Effector memory CD8-positive, alpha-beta T cell (primary cell): ENCODE data around the gene STIM1.

Source experiments
- ATAC-seq: fragments of 150-1000 bp; cut with Tn5 transposase; replicated peaks from 2 replicates; pipeline ENCODE4 v1.10.0; 2021; ENCODE audit warnings: mild to moderate bottlenecking, moderate library complexity
- DNase-seq, 3 experiments: peaks; one replicate each; pipeline ENCODE4 v3.0.0; 2021
- H3K27ac Mint-ChIP-seq, 2 donors: one replicate each; pipeline ENCODE4 v1.8.0; 2022; ENCODE audit warnings: mild to moderate bottlenecking in 2 of 2, mixed read lengths in 2 of 2, moderate library complexity in 2 of 2
- H3K27me3 Mint-ChIP-seq, 2 donors: one replicate each; pipeline ENCODE4 v1.8.0; 2022; ENCODE audit warnings: mixed read lengths in 2 of 2
- H3K36me3 Mint-ChIP-seq: one replicate; pipeline ENCODE4 v1.8.0; 2022; ENCODE audit warnings: mild to moderate bottlenecking, moderate library complexity, mixed read lengths; ENCODE audit not compliant: insufficient read depth
- H3K4me1 Mint-ChIP-seq, 2 donors: one replicate each; pipeline ENCODE4 v1.8.0; 2022; ENCODE audit warnings: low read depth in 2 of 2, mixed read lengths in 2 of 2
- H3K4me3 Mint-ChIP-seq, 2 donors: one replicate each; pipeline ENCODE4 v1.8.0; 2022; ENCODE audit warnings: mild to moderate bottlenecking in 2 of 2, mixed read lengths in 2 of 2, moderate library complexity in 2 of 2
- H3K9me3 Mint-ChIP-seq, 2 donors: one replicate each; pipeline ENCODE4 v1.8.0; 2022; ENCODE audit warnings: mixed read lengths in 2 of 2

Gene STIM1

DNA sequence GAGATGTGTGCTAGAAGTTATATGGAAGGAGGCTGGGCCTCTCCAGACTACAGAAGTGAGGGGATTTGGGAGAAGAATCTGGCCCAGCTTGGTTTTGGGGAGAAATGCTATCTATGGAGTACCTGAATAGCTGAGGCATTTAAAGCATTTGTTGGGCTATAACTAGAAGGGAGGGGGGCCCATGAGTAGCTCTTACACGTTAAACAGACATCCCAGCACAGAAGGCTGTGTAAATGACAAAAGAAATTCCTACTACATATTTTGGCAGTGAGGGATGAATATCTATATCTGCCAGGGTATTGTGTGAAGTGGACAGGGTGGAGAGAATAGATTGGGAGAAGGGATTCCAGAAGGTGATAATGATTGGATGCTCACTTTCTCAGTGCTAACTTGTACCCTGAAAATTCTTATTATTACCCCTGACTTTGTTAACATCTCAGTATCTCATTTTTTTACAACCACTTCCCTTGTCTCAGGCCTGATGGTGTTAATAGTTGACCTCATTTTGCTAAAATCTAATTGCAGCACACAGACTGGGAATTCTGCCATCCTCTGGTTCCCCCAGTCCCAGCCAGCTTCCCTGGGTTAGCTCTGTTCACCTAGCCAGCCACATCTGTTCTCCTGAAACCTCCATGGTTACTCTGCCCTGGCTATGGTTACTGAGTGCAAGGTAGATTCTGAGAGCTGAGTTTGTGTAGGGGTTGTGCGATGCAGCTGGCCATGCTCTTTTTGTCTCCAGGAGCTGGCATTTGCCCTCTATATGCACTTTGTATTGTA is 210.3 kb downstream of the STIM1 start:
- peaks cover 51 to 56% of the 10 kb centered on the region in 2 donors for H3K4me1 Mint-ChIP-seq
- H3K36me3 Mint-ChIP-seq = peaks cover 12% of the 10 kb centered on the region
- peak overlapping the region; percentile 1 to 2 for H3K4me3 Mint-ChIP-seq

DNA sequence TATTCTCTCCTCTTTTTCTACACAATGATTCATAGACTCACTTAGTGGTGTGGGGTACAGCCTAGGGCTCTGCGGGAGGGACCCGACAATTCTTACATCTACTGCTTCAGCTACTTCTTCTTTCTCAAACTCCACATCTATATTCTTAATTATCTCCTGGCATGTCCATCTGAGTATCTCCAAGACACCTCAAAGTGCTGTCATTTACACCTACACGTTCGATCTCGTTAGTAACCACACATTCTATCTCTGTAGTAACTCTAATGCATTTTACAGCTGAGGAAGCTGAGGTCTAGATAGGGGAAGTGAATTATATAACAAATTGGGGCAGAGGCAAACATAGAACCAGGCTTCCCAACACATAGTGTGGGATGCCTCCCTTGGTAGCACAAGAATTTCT is 211.4 kb downstream of the STIM1 start:
- no peaks in the 10 kb centered on the region for H3K9me3 Mint-ChIP-seq
- ATAC-seq (peak; percentile 83), DNase-seq (no peak)
- peaks cover 10% of the 10 kb centered on the region for H3K36me3 Mint-ChIP-seq
- peak overlapping the region in 1 of 2 donors; percentile 0 for H3K4me3 Mint-ChIP-seq
- peaks cover 53 to 56% of the 10 kb centered on the region in 2 donors for H3K4me1 Mint-ChIP-seq
- no peaks in the 10 kb centered on the region for H3K27me3 Mint-ChIP-seq
- H3K27ac Mint-ChIP-seq = peak overlapping the region; percentile 59 to 82

More for the DNA sequence above, 210.3 kb downstream of the STIM1 start:
- DNase-seq (no peak), ATAC-seq (no peak)
- Mint-ChIP-seq H3K27me3 (no peaks in the 10 kb centered on the region), H3K27ac (peak overlapping the region; percentile 59 to 82), H3K9me3 (no peaks in the 10 kb centered on the region)

DNA sequence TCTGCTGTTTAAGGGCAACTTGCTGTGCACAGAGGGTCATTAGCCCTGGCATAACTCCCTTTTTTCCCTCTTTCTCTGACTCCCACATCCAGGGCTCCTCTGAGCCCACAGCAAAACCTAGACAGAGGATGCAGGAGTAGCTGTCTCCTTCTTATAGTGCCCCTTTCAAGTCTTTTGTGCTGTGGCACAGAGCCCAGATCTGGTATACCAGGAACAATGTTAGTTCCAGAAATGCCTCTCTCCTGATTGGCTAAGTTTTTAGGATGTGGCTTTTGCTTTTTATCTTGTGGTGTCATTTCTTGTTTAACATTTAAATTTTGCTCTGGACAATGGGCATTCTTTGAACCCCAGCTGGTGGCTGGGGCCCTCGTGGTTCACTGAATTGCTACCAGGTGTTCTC is 213.5 kb downstream of the STIM1 start:
- peak overlapping the region; percentile 3 to 40 for H3K4me3 Mint-ChIP-seq
- ATAC-seq (no peak), DNase-seq (no peak)
- peaks cover 2% of the 10 kb centered on the region for H3K36me3 Mint-ChIP-seq
- H3K9me3 Mint-ChIP-seq = no peaks in the 10 kb centered on the region
- peak overlapping the region; percentile 73 to 82 for H3K27ac Mint-ChIP-seq
- H3K27me3 Mint-ChIP-seq = no peaks in the 10 kb centered on the region
- peaks cover 58 to 64% of the 10 kb centered on the region in 2 donors for H3K4me1 Mint-ChIP-seq

DNA sequence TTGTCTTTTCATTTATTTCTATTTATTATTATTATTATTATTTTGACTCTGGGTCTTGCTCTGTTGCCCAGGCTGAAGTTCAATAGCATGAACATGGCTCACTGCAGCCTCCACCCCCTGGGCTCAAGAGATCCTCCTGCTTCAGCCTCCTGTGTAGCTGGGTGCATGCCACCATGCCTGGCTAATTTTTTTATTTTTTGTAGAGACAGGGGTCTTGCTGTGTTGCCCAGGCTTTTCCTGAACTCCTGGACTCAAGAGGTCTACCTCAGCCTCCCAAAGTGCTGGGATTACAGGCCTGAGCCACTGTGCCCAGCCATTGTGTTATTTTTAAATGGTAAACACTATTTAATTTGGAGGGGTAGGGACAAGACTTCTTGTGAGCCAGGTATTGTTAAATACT is 215.9 kb downstream of the STIM1 start:
- Mint-ChIP-seq H3K4me1 (peaks cover 41 to 43% of the 10 kb centered on the region in 2 donors), H3K36me3 (peaks cover 11% of the 10 kb centered on the region), H3K27ac (peak overlapping the region; percentile 73 to 85)

DNA sequence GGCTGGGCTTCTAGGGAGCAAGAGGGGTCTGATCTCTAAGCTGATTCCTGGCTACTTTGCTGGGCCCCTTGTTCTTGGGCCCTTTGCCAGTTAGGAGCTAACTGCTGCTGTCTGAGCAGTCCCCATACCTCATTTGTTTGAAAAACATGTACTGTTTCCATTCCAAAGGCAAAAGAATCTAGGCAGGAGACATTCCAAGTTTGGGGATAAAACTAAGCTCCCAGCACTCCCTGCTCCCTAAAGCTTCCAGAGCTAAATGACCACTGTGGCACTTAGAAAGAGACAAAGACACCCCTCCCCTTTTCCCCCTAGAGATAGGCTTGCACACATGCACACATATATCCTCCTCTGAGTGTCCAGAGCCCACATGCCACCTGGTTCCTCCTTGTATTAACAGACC is 216.4 kb downstream of the STIM1 start:
- Mint-ChIP-seq H3K27me3 (no peaks in the 10 kb centered on the region), H3K4me3 (no peak overlapping the region), H3K27ac (peak overlapping the region; percentile 50 to 85), H3K9me3 (no peaks in the 10 kb centered on the region), H3K4me1 (peaks cover 35 to 40% of the 10 kb centered on the region in 2 donors), H3K36me3 (peaks cover 11% of the 10 kb centered on the region)
- ATAC-seq (no peak), DNase-seq (no peak)

More for the DNA sequence above, 215.9 kb downstream of the STIM1 start:
- H3K4me3 Mint-ChIP-seq = no peak overlapping the region
- H3K9me3 Mint-ChIP-seq = no peaks in the 10 kb centered on the region
- no peak for ATAC-seq
- DNase-seq = no peak
- H3K27me3 Mint-ChIP-seq = no peaks in the 10 kb centered on the region

DNA sequence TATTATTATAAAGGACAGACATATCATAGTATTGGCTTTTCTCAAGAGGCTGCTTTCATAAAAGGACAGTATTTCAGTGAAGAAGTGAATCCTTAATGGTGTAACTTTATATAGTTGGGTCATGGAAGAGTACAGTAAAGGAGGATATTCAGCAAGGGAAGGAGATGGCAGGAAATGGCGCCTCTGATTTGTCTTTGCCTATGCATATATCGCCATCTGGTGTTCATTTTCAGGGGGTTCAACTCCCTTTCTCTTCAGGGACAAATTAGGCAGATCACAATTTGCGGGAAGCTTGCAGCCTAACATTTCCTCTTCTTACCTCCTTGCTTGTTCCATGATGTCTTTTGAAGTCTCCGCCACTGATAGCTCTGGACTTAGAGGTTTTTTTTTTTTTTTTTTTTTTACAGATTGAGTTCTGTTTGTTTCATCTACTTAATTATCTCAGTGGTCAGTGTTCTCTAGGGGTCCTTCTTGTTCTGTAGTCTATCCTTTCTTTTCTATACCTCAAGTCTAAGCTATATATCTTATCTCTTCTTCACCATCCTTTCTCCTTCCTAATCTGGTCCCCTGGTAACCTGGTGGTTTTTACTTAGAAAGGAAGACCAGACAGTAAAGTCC is 217.3 kb downstream of the STIM1 start:
- Mint-ChIP-seq H3K4me1 (peaks cover 27 to 35% of the 10 kb centered on the region in 2 donors), H3K27ac (peak overlapping the region; percentile 50 to 85), H3K9me3 (no peaks in the 10 kb centered on the region), H3K4me3 (no peak overlapping the region), H3K27me3 (no peaks in the 10 kb centered on the region), H3K36me3 (peaks cover 11% of the 10 kb centered on the region)
- peak; percentile 96 for ATAC-seq
- peak; percentile 54 to 57 (median 57) for DNase-seq

DNA sequence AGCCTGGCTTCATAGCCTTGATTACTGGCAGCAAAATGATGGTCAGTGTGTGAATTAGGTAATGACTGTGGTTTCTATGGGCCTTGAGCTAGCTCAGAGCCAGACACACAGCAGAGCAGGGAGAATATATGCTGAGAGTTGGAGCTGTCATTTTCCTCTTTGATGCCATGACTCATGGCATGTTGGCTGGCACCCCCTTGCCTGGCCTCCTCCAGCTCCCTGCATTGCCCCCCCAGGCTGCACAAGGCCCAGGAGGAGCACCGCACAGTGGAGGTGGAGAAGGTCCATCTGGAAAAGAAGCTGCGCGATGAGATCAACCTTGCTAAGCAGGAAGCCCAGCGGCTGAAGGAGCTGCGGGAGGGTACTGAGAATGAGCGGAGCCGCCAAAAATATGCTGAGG is 218.8 kb downstream of the STIM1 start:
- Mint-ChIP-seq H3K27ac (peak overlapping the region in 1 of 2 donors; percentile 15), H3K4me1 (peaks cover 18 to 28% of the 10 kb centered on the region in 2 donors), H3K36me3 (peaks cover 15% of the 10 kb centered on the region), H3K27me3 (no peaks in the 10 kb centered on the region), H3K4me3 (no peak overlapping the region), H3K9me3 (no peaks in the 10 kb centered on the region)
- DNase-seq (no peak), ATAC-seq (no peak)

DNA sequence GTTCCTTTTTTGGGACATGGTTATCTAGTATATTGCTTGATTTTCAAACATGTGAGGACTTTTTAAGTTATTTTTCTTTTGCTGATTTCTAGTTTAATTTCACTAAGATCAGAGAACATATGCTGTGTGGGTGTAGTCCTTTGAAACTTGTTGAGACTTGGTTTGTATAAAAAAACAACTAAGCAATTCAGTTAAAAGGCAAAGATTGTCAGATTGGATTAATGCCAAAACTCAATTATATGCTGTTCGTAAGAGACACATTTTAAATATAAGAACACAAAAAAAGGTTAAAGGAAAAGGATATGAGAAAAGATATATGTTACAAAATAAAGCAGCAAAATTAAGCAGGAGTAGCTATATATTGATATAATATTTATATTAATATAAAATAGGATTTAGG is 221.3 kb downstream of the STIM1 start:
- peaks cover 19% of the 10 kb centered on the region for H3K36me3 Mint-ChIP-seq

DNA sequence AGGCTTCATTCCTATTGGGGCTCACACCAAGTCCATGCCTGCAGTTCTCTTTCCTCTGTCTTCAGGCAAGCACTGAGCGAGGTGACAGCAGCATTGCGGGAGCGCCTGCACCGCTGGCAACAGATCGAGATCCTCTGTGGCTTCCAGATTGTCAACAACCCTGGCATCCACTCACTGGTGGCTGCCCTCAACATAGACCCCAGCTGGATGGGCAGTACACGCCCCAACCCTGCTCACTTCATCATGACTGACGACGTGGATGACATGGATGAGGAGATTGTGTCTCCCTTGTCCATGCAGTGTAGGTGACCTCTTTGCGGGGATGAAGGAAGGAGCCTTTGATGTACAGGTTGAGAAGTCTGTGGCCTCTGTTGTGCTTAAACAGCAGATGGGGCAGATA is 227.7 kb downstream of the STIM1 start:
- DNase-seq = no peak
- peak overlapping the region; percentile 35 to 68 for H3K27ac Mint-ChIP-seq
- no peak overlapping the region for H3K4me3 Mint-ChIP-seq
- H3K27me3 Mint-ChIP-seq = no peaks in the 10 kb centered on the region
- no peak for ATAC-seq
- peaks cover 18 to 25% of the 10 kb centered on the region in 2 donors for H3K4me1 Mint-ChIP-seq
- H3K36me3 Mint-ChIP-seq = peaks cover 42% of the 10 kb centered on the region
- H3K9me3 Mint-ChIP-seq = no peaks in the 10 kb centered on the region

More for the DNA sequence above, 221.3 kb downstream of the STIM1 start:
- Mint-ChIP-seq H3K27ac (no peak overlapping the region), H3K9me3 (no peaks in the 10 kb centered on the region), H3K4me3 (no peak overlapping the region), H3K4me1 (peaks cover 8 to 23% of the 10 kb centered on the region in 2 donors), H3K27me3 (no peaks in the 10 kb centered on the region)
- DNase-seq (no peak), ATAC-seq (no peak)

DNA sequence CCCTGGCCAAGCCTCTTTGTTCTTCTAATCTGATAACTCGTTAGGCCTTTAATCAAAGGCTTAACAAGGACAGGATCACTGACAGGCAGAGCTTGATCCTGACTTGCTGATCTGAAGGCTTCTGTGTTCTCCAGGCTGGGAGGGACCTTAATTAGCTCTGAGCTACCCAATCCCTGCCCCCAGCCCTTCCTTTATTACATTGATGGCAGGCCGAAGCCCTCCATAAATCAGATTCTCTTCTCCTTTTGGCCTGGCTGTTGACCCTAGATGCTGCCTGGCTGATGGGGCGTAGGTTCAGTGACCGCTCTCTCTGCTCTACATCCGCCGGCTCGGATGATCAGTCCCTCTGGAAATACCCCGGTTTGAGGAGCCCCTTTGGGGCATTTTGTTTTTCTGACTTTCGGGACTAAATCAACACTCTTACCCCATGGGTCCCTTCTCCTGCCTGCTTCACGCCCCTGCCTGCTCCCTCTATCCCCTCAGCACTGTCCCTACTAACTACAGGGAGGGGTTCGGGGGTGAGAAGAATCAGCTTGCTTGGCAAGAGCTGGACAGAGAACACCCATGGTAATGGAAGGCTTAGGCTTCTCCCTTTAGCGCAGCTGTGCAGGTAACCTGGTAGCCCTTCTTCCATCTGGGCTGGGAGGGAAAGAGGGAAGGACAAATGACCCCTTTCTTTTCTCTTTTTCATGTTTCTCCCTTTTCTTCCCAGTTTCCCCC is 229.1 kb downstream of the STIM1 start:
- Mint-ChIP-seq H3K9me3 (no peaks in the 10 kb centered on the region), H3K27me3 (no peaks in the 10 kb centered on the region), H3K4me3 (no peak overlapping the region), H3K36me3 (peaks cover 35% of the 10 kb centered on the region), H3K4me1 (peaks cover 24 to 27% of the 10 kb centered on the region in 2 donors), H3K27ac (peak overlapping the region; percentile 54 to 63)
- ATAC-seq (no peak), DNase-seq (no peak)

DNA sequence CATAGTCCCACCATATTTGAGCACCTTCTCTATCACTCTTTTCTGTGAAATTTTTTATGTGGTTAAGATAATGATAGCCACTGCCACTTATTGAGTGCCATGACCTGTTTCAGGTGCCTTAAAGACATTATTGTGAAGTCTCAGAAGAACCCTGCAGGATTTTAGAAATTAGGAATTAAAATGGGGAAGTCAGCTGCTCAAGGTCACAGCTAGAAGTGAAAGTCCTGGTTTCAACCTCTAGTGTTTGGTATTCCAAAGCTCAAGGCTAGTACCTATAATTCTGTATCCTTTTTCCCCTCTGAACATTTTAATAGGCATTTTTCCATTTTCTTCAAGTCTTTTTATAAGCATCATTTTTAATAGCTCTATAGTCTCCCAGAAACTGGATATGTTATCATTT is 230.1 kb downstream of the STIM1 start:
- ATAC-seq = no peak
- H3K27me3 Mint-ChIP-seq = no peaks in the 10 kb centered on the region
- H3K4me3 Mint-ChIP-seq = no peak overlapping the region
- DNase-seq = no peak
- peaks cover 34 to 37% of the 10 kb centered on the region in 2 donors for H3K4me1 Mint-ChIP-seq
- no peaks in the 10 kb centered on the region for H3K9me3 Mint-ChIP-seq
- peak overlapping the region in 1 of 2 donors; percentile 63 for H3K27ac Mint-ChIP-seq
- H3K36me3 Mint-ChIP-seq = peaks cover 34% of the 10 kb centered on the region

DNA sequence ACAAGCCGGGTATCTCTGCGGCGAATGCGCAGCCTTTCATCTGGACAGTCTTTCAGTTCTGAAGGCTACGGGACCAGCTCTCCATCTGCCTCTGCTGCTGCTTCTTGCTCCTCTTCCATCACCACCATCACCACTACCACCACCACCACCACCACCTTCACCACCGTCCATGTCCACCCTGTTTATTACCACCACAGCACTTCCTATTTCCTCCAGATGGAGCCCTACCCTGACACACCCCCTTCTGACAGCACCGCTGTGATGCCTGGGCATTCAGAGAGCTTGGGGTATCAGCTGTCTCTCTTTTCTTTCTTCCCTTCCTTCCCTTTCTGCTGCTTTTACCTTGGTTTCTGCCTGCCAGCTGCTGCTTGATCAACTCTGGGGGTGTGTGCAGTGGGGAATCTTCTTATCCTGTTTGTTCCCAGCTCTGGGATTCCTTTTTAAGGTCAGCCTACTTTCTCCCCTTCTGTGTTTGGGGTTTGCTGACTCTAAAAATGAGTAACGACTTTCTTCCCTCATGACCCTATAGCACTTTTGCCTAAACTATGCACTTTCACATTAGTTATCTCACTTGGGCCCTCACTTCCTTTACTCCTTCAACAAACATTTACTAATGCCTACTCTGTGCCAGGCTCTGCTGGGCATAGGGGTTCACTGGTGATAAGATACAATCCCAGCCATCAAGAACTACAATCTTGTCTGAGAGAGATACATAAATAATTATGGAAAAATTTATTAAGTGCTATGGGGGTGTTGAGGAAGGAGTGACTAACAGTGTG is 231.3 kb downstream of the STIM1 start:
- H3K4me1 Mint-ChIP-seq = peaks cover 44 to 49% of the 10 kb centered on the region in 2 donors
- ATAC-seq = no peak
- peak overlapping the region; percentile 61 to 96 for H3K27ac Mint-ChIP-seq
- no peaks in the 10 kb centered on the region for H3K9me3 Mint-ChIP-seq
- no peak for DNase-seq
- peaks cover 34% of the 10 kb centered on the region for H3K36me3 Mint-ChIP-seq
- H3K27me3 Mint-ChIP-seq = no peaks in the 10 kb centered on the region
- peak overlapping the region in 1 of 2 donors; percentile 8 for H3K4me3 Mint-ChIP-seq

DNA sequence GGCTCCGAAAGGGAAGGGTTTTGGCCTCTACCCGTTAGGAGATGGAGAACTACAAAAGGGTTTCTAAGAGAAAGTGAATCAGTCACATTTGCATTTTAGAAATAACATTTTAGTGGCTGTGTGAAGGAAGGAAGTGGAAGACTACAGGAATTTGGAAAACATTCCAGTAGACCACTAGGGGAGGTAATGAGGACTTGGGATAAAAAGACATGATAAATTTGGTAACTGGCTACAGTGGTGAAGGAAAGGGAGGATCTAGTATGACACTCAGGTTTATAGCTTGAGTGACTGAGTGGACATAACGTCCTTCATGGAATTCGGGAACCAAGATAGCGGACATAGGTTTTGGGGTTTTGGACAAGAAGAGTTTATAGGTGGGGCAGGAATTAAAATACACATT is 232.1 kb downstream of the STIM1 start:
- DNase-seq (no peak), ATAC-seq (no peak)
- H3K27me3 Mint-ChIP-seq = no peaks in the 10 kb centered on the region
- H3K9me3 Mint-ChIP-seq = no peaks in the 10 kb centered on the region
- H3K36me3 Mint-ChIP-seq = peaks cover 31% of the 10 kb centered on the region
- no peak overlapping the region for H3K4me3 Mint-ChIP-seq
- peaks cover 50 to 52% of the 10 kb centered on the region in 2 donors for H3K4me1 Mint-ChIP-seq
- peak overlapping the region; percentile 61 to 96 for H3K27ac Mint-ChIP-seq
